ENCODE data around the gene FAM180B. TPM values are rescaled to one million over a fixed set of nuclear protein-coding genes. Genes with fewer than 3 reads are reported as not detected.

FAM180B gene, protein sequence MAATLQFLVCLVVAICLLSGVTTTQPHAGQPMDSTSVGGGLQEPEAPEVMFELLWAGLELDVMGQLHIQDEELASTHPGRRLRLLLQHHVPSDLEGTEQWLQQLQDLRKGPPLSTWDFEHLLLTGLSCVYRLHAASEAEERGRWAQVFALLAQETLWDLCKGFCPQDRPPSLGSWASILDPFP
- 0.07 TPM for polyA plus RNA-seq (2013, experiment 1 of 2)
- polyA plus RNA-seq (2013, experiment 2 of 2), result 0.03 TPM

DNA sequence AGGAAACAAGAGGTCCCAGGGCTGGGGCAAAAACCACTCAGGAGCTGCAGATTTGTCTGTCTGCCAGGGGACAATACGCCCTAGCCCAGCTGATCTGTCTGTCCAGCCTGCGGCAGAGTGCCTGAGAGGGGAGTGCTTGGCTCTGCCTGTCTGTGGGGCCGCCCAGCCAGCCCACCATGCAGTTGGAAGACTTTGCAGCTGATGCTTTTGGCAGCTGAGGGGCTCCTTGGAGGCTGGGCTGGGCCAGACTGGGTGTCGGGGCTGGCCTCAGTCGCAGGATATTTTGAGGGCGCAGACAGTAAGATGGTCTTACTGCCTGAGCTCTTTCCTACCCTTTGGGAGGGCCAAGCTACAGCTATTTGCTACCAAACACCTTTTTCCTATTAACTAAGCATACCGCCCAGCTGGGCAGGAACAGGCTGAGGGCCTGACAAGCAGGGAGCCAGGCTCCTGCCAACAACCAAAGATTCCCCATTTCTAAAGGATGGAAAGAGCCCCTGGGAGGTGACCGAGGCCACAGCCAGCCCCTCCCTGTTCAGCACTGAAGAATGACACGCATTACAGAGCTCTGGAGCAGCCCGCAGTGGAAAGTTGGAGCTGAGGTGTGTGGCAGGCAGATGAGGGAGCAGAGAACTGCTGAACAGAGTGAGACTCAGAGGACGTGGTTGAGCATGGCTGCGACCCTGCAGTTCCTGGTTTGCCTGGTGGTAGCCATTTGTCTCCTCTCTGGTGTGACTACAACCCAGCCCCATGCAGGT lies at the start of gene FAM180B:
Gene FAM180B, plus strand, starts transcription at position 581 of the 758 bp plus-strand sequence. Its CDS starts 91 bp downstream, at position 672.
- Histone ChIP-seq H3K79me2 (ENCODE audit: control insufficient read depth, insufficient read depth, low read length) (no peaks in the 10 kb centered on the region), H3K4me1 (ENCODE audit: control insufficient read depth, low read depth, low read length) (no peaks in the 10 kb centered on the region), H3K4me3 (ENCODE audit: low read length) (no peak within 1 kb of the TSS), H4K5ac (ENCODE audit: low read length) (no peak within 1 kb of the TSS), H3K4ac (ENCODE audit: low read depth, low read length) (no peak within 1 kb of the TSS), H3K23ac (ENCODE audit: low read length) (no peak within 1 kb of the TSS), H2BK5ac (ENCODE audit: low read length) (no peak within 1 kb of the TSS), H4K8ac (ENCODE audit: low read depth, low read length) (no peak within 1 kb of the TSS), H3K56ac (ENCODE audit: low read length) (no peak within 1 kb of the TSS), H3K27ac (ENCODE audit: low read depth, low read length) (no peak within 1 kb of the TSS), H3K79me1 (ENCODE audit: low read length) (no peaks in the 10 kb centered on the region), H2BK120ac (ENCODE audit: low read depth, low read length) (no peak within 1 kb of the TSS), H2AK5ac (ENCODE audit: low read length) (no peak within 1 kb of the TSS), H3K4me2 (ENCODE audit: low read length) (no peak within 1 kb of the TSS), H3K27me3 (ENCODE audit: insufficient read depth, low read length, poor library complexity) (no peaks in the 10 kb centered on the region), H3K36me3 (ENCODE audit: control insufficient read depth, insufficient read depth, low read length) (peaks cover 12% of the 10 kb centered on the region), H3K18ac (ENCODE audit: low read length) (no peak within 1 kb of the TSS), H2BK15ac (replicated peaks; ENCODE audit: low read depth) (no peak within 1 kb of the TSS), H3K9ac (ENCODE audit: low read length) (no peak within 1 kb of the TSS)
- WGBS (ENCODE audit: extremely low coverage, insufficient coverage, low lambda C conversion rate), result no CpG with 5 or more reads among the region's 12 CpGs
- DNase-seq, result no peak

GRCh38 chr11:47536915-47537314 lies 49.6 kb upstream of the FAM180B start:
- Histone ChIP-seq H2BK120ac (ENCODE audit: low read depth, low read length) (no peak overlapping the region), H3K36me3 (ENCODE audit: control insufficient read depth, insufficient read depth, low read length) (no peaks in the 10 kb centered on the region), H2BK15ac (replicated peaks; ENCODE audit: low read depth) (no peak overlapping the region), H3K27ac (ENCODE audit: low read depth, low read length) (no peak overlapping the region), H3K27me3 (ENCODE audit: insufficient read depth, low read length, poor library complexity) (no peaks in the 10 kb centered on the region), H3K18ac (ENCODE audit: low read length) (no peak overlapping the region), H2AK5ac (ENCODE audit: low read length) (no peak overlapping the region), H3K4me3 (ENCODE audit: low read length) (no peak overlapping the region), H3K23ac (ENCODE audit: low read length) (no peak overlapping the region), H3K56ac (ENCODE audit: low read length) (no peak overlapping the region), H3K79me1 (ENCODE audit: low read length) (peaks cover 3% of the 10 kb centered on the region), H3K4ac (ENCODE audit: low read depth, low read length) (no peak overlapping the region), H3K9ac (ENCODE audit: low read length) (no peak overlapping the region), H3K79me2 (ENCODE audit: control insufficient read depth, insufficient read depth, low read length) (peaks cover 87% of the 10 kb centered on the region), H2BK5ac (ENCODE audit: low read length) (no peak overlapping the region), H3K4me1 (ENCODE audit: control insufficient read depth, low read depth, low read length) (peaks cover 2% of the 10 kb centered on the region), H3K4me2 (ENCODE audit: low read length) (no peak overlapping the region), H4K8ac (ENCODE audit: low read depth, low read length) (no peak overlapping the region), H4K5ac (ENCODE audit: low read length) (no peak overlapping the region)
- no peak for DNase-seq
- WGBS (ENCODE audit: extremely low coverage, insufficient coverage, low lambda C conversion rate), result no CpG with 5 or more reads among the region's 3 CpGs

- no peak overlapping the region for H4K8ac ChIP-seq (ENCODE audit: low read depth, low read length)
- no peak overlapping the region for H3K56ac ChIP-seq (ENCODE audit: low read length)
- H3K18ac ChIP-seq (ENCODE audit: low read length), result no peak overlapping the region
- no peaks in the 10 kb centered on the region for H3K36me3 ChIP-seq (ENCODE audit: control insufficient read depth, insufficient read depth, low read length)
- no peak overlapping the region for H4K5ac ChIP-seq (ENCODE audit: low read length)
- no peak overlapping the region for H2AK5ac ChIP-seq (ENCODE audit: low read length)
- H3K9ac ChIP-seq (ENCODE audit: low read length), result no peak overlapping the region
- no peak overlapping the region for H2BK15ac ChIP-seq (replicated peaks; ENCODE audit: low read depth)
- no CpG with 5 or more reads among the region's 10 CpGs for WGBS (ENCODE audit: extremely low coverage, insufficient coverage, low lambda C conversion rate)
- peaks cover 3% of the 10 kb centered on the region for H3K79me1 ChIP-seq (ENCODE audit: low read length)
- no peak overlapping the region for H2BK120ac ChIP-seq (ENCODE audit: low read depth, low read length)
- no peak overlapping the region for H2BK5ac ChIP-seq (ENCODE audit: low read length)
- no peak overlapping the region for H3K4me2 ChIP-seq (ENCODE audit: low read length)
- H3K4me1 ChIP-seq (ENCODE audit: control insufficient read depth, low read depth, low read length), result peaks cover 2% of the 10 kb centered on the region
- H3K79me2 ChIP-seq (ENCODE audit: control insufficient read depth, insufficient read depth, low read length), result peaks cover 90% of the 10 kb centered on the region
- no peak overlapping the region for H3K4me3 ChIP-seq (ENCODE audit: low read length)
- H3K4ac ChIP-seq (ENCODE audit: low read depth, low read length), result no peak overlapping the region
- no peaks in the 10 kb centered on the region for H3K27me3 ChIP-seq (ENCODE audit: insufficient read depth, low read length, poor library complexity)
- no peak overlapping the region for H3K27ac ChIP-seq (ENCODE audit: low read depth, low read length)
- H3K23ac ChIP-seq (ENCODE audit: low read length), result no peak overlapping the region
- DNase-seq, result no peak
These were observed 47.5 kb upstream of the FAM180B start for GRCh38 chr11:47538741-47539565.

GRCh38 chr11:47539681-47540039 lies 46.8 kb upstream of the FAM180B start:
- H3K79me1 ChIP-seq (ENCODE audit: low read length), result peaks cover 3% of the 10 kb centered on the region
- no peak overlapping the region for H3K23ac ChIP-seq (ENCODE audit: low read length)
- H3K36me3 ChIP-seq (ENCODE audit: control insufficient read depth, insufficient read depth, low read length), result no peaks in the 10 kb centered on the region

GRCh38 chr11:47541070-47541469 lies 45.4 kb upstream of the FAM180B start:
- Histone ChIP-seq H3K79me1 (ENCODE audit: low read length) (peaks cover 3% of the 10 kb centered on the region), H3K27me3 (ENCODE audit: insufficient read depth, low read length, poor library complexity) (no peaks in the 10 kb centered on the region), H3K9ac (ENCODE audit: low read length) (no peak overlapping the region), H3K56ac (ENCODE audit: low read length) (no peak overlapping the region), H3K27ac (ENCODE audit: low read depth, low read length) (no peak overlapping the region), H3K36me3 (ENCODE audit: control insufficient read depth, insufficient read depth, low read length) (no peaks in the 10 kb centered on the region), H3K18ac (ENCODE audit: low read length) (no peak overlapping the region), H3K4me1 (ENCODE audit: control insufficient read depth, low read depth, low read length) (peaks cover 2% of the 10 kb centered on the region), H2BK15ac (replicated peaks; ENCODE audit: low read depth) (no peak overlapping the region), H3K4me2 (ENCODE audit: low read length) (no peak overlapping the region), H3K23ac (ENCODE audit: low read length) (no peak overlapping the region), H2AK5ac (ENCODE audit: low read length) (no peak overlapping the region), H3K79me2 (ENCODE audit: control insufficient read depth, insufficient read depth, low read length) (peaks cover 90% of the 10 kb centered on the region), H2BK120ac (ENCODE audit: low read depth, low read length) (no peak overlapping the region), H4K5ac (ENCODE audit: low read length) (no peak overlapping the region), H4K8ac (ENCODE audit: low read depth, low read length) (no peak overlapping the region), H2BK5ac (ENCODE audit: low read length) (no peak overlapping the region), H3K4ac (ENCODE audit: low read depth, low read length) (no peak overlapping the region), H3K4me3 (ENCODE audit: low read length) (no peak overlapping the region)
- no peak for DNase-seq
- WGBS (ENCODE audit: extremely low coverage, insufficient coverage, low lambda C conversion rate), result no CpG with 5 or more reads among the region's 2 CpGs

More at GRCh38 chr11:47539681-47540039, 46.8 kb upstream of the FAM180B start:
- no peak overlapping the region for H3K18ac ChIP-seq (ENCODE audit: low read length)
- H3K4me3 ChIP-seq (ENCODE audit: low read length), result no peak overlapping the region
- no peak overlapping the region for H2AK5ac ChIP-seq (ENCODE audit: low read length)
- no CpG with 5 or more reads among the region's 2 CpGs for WGBS (ENCODE audit: extremely low coverage, insufficient coverage, low lambda C conversion rate)
- H2BK5ac ChIP-seq (ENCODE audit: low read length), result no peak overlapping the region
- peak overlapping the region; percentile 7 for H3K9ac ChIP-seq (ENCODE audit: low read length)
- no peak overlapping the region for H3K4me2 ChIP-seq (ENCODE audit: low read length)
- H3K4me1 ChIP-seq (ENCODE audit: control insufficient read depth, low read depth, low read length), result peaks cover 2% of the 10 kb centered on the region
- H3K27me3 ChIP-seq (ENCODE audit: insufficient read depth, low read length, poor library complexity), result no peaks in the 10 kb centered on the region
- H2BK120ac ChIP-seq (ENCODE audit: low read depth, low read length), result no peak overlapping the region
- no peak overlapping the region for H3K56ac ChIP-seq (ENCODE audit: low read length)
- DNase-seq, result no peak
- H3K4ac ChIP-seq (ENCODE audit: low read depth, low read length), result no peak overlapping the region
- H2BK15ac ChIP-seq (replicated peaks; ENCODE audit: low read depth), result no peak overlapping the region
- H3K79me2 ChIP-seq (ENCODE audit: control insufficient read depth, insufficient read depth, low read length), result peaks cover 90% of the 10 kb centered on the region
- no peak overlapping the region for H4K5ac ChIP-seq (ENCODE audit: low read length)
- H4K8ac ChIP-seq (ENCODE audit: low read depth, low read length), result no peak overlapping the region
- H3K27ac ChIP-seq (ENCODE audit: low read depth, low read length), result no peak overlapping the region
